Suprapubic skin (tissue), 4 donors: Measurements from ENCODE around the gene COQ8A. TPM values are rescaled to one million over a fixed set of nuclear protein-coding genes. Genes with fewer than 3 reads are reported as not detected.

Source experiments
- DNase-seq, 2 donors: peaks; one replicate each; pipeline ENCODE4 v3.0.0-alpha.2; 2019; ENCODE audit warnings: low spot score in 2 of 2
- H3K27ac ChIP-seq: fragments of 200-600 bp; sonication (generic); one replicate; pipeline ENCODE4 v1.5.1; 2019
- H3K27me3 ChIP-seq: fragments of 200-600 bp; sonication (generic); one replicate; pipeline ENCODE4 v1.5.1; 2019
- H3K36me3 ChIP-seq: fragments of 200-600 bp; sonication (generic); one replicate; pipeline ENCODE4 v1.5.1; 2019
- H3K4me1 ChIP-seq: fragments of 200-600 bp; sonication (generic); one replicate; pipeline ENCODE4 v1.5.1; 2019
- H3K4me3 ChIP-seq: fragments of 200-600 bp; sonication (generic); one replicate; pipeline ENCODE4 v1.5.1; 2019; ENCODE audit warnings: mild to moderate bottlenecking
- H3K9me3 ChIP-seq: fragments of 200-600 bp; sonication (generic); one replicate; pipeline ENCODE4 v1.5.1; 2019
- CTCF ChIP-seq, 2 donors: fragments of 200-600 bp in 1 of 2; fragments of 450-650 bp in 1 of 2; sonication (generic) in 1 of 2; IDR thresholded peaks; one replicate each; pipeline ENCODE4 v1.5.1; 2016 to 2019; ENCODE audit warnings: antibody characterized with exemption in 2 of 2, mild to moderate bottlenecking in 1 of 2, moderate library complexity in 1 of 2
- EP300 ChIP-seq: sonication (generic); formaldehyde crosslinking; IDR thresholded peaks from one replicate; pipeline ENCODE4 v1.6.1; 2017; ENCODE audit warnings: antibody characterized with exemption
- POLR2A ChIP-seq, 2 donors: fragments of 450-650 bp; IDR thresholded peaks; one replicate each; pipeline ENCODE4 v1.6.1; 2017; ENCODE audit warnings: antibody characterized with exemption in 2 of 2, mild to moderate bottlenecking in 2 of 2, moderate library complexity in 2 of 2
- POLR2AphosphoS5 ChIP-seq, 3 donors: sonication (generic); formaldehyde crosslinking; IDR thresholded peaks; one replicate each; pipeline ENCODE4 v1.6.1; 2017; ENCODE audit warnings: antibody characterized with exemption in 3 of 3
- WGBS: methylation state at CpG from one replicate; pipeline ENCODE4 v1.1.5; 2018; 5-methylcytosine and 5-hydroxymethylcytosine counted together
- total RNA-seq, 4 donors: library from RNA; depleted of rRNA; stranded (reverse); fragments of >200 nt; gene quantifications; one replicate each; pipeline ENCODE4 v1.1.0, GENCODE V29; 2016

Gene COQ8A
- total RNA-seq, 4 donors from 2014 or later, result 41.9 to 113 (median 59.8) TPM

DNA sequence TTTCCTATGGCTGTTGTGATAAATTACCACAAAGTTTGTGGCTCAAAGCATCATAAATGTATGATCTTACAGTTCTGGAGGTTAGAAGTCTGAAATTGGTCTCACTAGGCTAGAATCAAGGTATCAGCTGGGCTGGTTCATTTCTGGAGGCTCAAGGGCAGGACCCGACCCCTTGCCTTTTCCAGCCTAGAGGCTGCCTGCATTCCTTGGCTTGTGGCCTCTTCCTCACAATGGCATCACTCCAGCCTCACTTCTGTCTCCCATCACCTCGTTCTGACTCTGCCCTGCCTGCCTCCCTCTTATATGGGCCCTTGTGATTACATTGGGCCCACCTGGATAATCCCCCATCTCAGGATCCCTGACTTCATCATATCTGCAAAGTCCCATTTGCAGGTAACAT lies 8.0 kb downstream of the COQ8A start:
- DNase-seq, result no peak
- no peaks in the 10 kb centered on the region for H3K9me3 ChIP-seq
- H3K4me3 ChIP-seq, result no peak overlapping the region
- WGBS, result 97% methylated on average over 2 of the region's 2 CpGs
- peaks cover 31% of the 10 kb centered on the region for H3K4me1 ChIP-seq
- no peak overlapping the region for H3K27ac ChIP-seq
- H3K36me3 ChIP-seq, result no peaks in the 10 kb centered on the region
- TF ChIP-seq CTCF (IDR thresholded peaks at IDR 0.05) (no peak), POLR2AphosphoS5 (IDR thresholded peaks at IDR 0.05) (no peak), EP300 (no peak), POLR2A (IDR thresholded peaks at IDR 0.05) (no peak)
- no peaks in the 10 kb centered on the region for H3K27me3 ChIP-seq

- H3K9me3 ChIP-seq, result no peaks in the 10 kb centered on the region
- no peak for DNase-seq
- no peaks in the 10 kb centered on the region for H3K27me3 ChIP-seq
- H3K4me3 ChIP-seq, result no peak overlapping the region
- no peaks in the 10 kb centered on the region for H3K36me3 ChIP-seq
- TF ChIP-seq POLR2A (IDR thresholded peaks at IDR 0.05) (no peak), CTCF (IDR thresholded peaks at IDR 0.05) (no peak), EP300 (no peak), POLR2AphosphoS5 (IDR thresholded peaks at IDR 0.05) (no peak)
- WGBS, result 97% methylated on average over 6 of the region's 6 CpGs
- H3K4me1 ChIP-seq, result peaks cover 27% of the 10 kb centered on the region
- H3K27ac ChIP-seq, result no peak overlapping the region
Measured at GRCh38 chr1:226948480-226948879, 8.4 kb downstream of the COQ8A start.

- 97% methylated on average over 15 of the region's 15 CpGs for WGBS
- H3K4me3 ChIP-seq, result no peak overlapping the region
- no peaks in the 10 kb centered on the region for H3K27me3 ChIP-seq
- TF ChIP-seq POLR2AphosphoS5 (IDR thresholded peaks at IDR 0.05) (no peak), EP300 (no peak), CTCF (IDR thresholded peaks at IDR 0.05) (no peak), POLR2A (IDR thresholded peaks at IDR 0.05) (no peak)
- no peaks in the 10 kb centered on the region for H3K9me3 ChIP-seq
- no peak for DNase-seq
- peaks cover 23% of the 10 kb centered on the region for H3K4me1 ChIP-seq
- H3K36me3 ChIP-seq, result no peaks in the 10 kb centered on the region
- H3K27ac ChIP-seq, result no peak overlapping the region
Measured at GRCh38 chr1:226948996-226949395, 8.9 kb downstream of the COQ8A start.

DNA sequence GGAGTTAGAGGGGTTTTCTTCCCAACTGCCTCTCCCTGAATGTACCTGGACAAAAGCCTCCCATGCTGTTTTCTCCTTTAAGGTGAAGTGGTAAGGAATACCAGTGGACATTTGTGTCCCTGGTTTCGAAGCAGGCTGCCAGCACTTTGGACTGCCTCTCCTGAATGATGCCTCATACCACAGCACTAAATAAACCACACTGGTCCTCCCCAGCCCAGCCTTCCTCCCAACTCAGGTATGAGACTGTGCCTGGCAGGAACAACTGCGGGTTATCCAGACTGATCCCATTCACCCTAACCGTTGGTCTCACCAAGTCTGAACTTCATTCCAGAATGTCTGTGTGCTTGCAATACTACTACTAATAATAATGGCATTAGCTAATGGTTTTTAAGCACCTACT lies 9.3 kb downstream of the COQ8A start:
- WGBS, result 92% methylated on average over 3 of the region's 3 CpGs
- Histone ChIP-seq H3K9me3 (no peaks in the 10 kb centered on the region), H3K4me3 (no peak overlapping the region), H3K36me3 (no peaks in the 10 kb centered on the region), H3K27ac (no peak overlapping the region), H3K4me1 (peaks cover 20% of the 10 kb centered on the region), H3K27me3 (no peaks in the 10 kb centered on the region)
- no peak for DNase-seq
- TF ChIP-seq POLR2AphosphoS5 (IDR thresholded peaks at IDR 0.05) (no peak), CTCF (IDR thresholded peaks at IDR 0.05) (no peak), POLR2A (IDR thresholded peaks at IDR 0.05) (no peak), EP300 (no peak)

GRCh38 chr1:226950316-226950715 lies 10.2 kb downstream of the COQ8A start:
- DNase-seq, result no peak
- WGBS, result 100% methylated on average over 1 of the region's 1 CpG
- no peak for TF ChIP-seq CTCF (IDR thresholded peaks at IDR 0.05)
- TF ChIP-seq POLR2AphosphoS5 (IDR thresholded peaks at IDR 0.05), result no peak
- no peak for TF ChIP-seq POLR2A (IDR thresholded peaks at IDR 0.05)
- TF ChIP-seq EP300, result no peak

More at GRCh38 chr1:226950316-226950715, 10.2 kb downstream of the COQ8A start:
- no peaks in the 10 kb centered on the region for H3K36me3 ChIP-seq
- H3K9me3 ChIP-seq, result no peaks in the 10 kb centered on the region
- no peak overlapping the region for H3K4me3 ChIP-seq
- no peaks in the 10 kb centered on the region for H3K27me3 ChIP-seq
- peaks cover 14% of the 10 kb centered on the region for H3K4me1 ChIP-seq
- no peak overlapping the region for H3K27ac ChIP-seq
